H1 (cell line): ENCODE results near the gene R3HDM2. TPM values are rescaled to one million over a fixed set of nuclear protein-coding genes. Genes with fewer than 3 reads are reported as not detected.

Experiments
- CTCF ChIA-PET: fragments of 300-600 bp; sonication (Branson Sonifier 250); formaldehyde crosslinking; loops from one replicate; lab custom pipeline; 2021; ENCODE audit not compliant: partially characterized antibody; lab: Charles Lee
- POLR2A ChIA-PET: fragments of 300-600 bp; sonication (Branson Sonifier 250); formaldehyde crosslinking; loops from one replicate; lab custom pipeline; 2021; ENCODE audit warnings: inconsistent platforms; ENCODE audit not compliant: partially characterized antibody; lab: Charles Lee
- DNase-seq, 2 experiments: peaks; one replicate each; pipeline versions ENCODE4 v3.0.0 to v3.0.0-alpha.2; 2010 to 2022; ENCODE audit warnings: low spot score in 2 of 2, low read depth in 1 of 2, mixed read lengths in 1 of 2
- FAIRE-seq: peaks from 2 replicates; lab custom pipeline; 2011; peaks lifted over from hg19 to GRCh38; lab: Jason Lieb, UNC
- H2AFZ ChIP-seq: 2 replicates; pipeline ENCODE4 v1.8.1; 2012; ENCODE audit warnings: low read length, inconsistent platforms
- H2AK5ac ChIP-seq: 2 replicates; pipeline ENCODE4 v1.6.1; 2013; ENCODE audit warnings: low read depth, low read length
- H2BK120ac ChIP-seq: replicated peaks from 2 replicates; pipeline ENCODE3; 2013; ENCODE audit warnings: low read depth, low read length, inconsistent platforms
- H2BK12ac ChIP-seq: 2 replicates; pipeline ENCODE4 v1.6.1; 2013; ENCODE audit warnings: low read depth, low read length
- H2BK15ac ChIP-seq: 2 replicates; pipeline ENCODE4 v1.6.1; 2013; ENCODE audit warnings: low read length
- H2BK20ac ChIP-seq: 2 replicates; pipeline ENCODE4 v1.6.1; 2013; ENCODE audit warnings: low read length
- H2BK5ac ChIP-seq: 2 replicates; pipeline ENCODE4 v1.6.1; 2013; ENCODE audit warnings: low read depth, low read length
- H3K14ac ChIP-seq: 2 replicates; pipeline ENCODE4 v1.6.1; 2013; ENCODE audit warnings: inconsistent platforms; ENCODE audit not compliant: insufficient read length
- H3K18ac ChIP-seq: 2 replicates; pipeline ENCODE4 v1.6.1; 2013; ENCODE audit warnings: low read length; ENCODE audit errors: extremely low read depth
- H3K23ac ChIP-seq: 2 replicates; pipeline ENCODE4 v1.6.1; 2013; ENCODE audit warnings: inconsistent platforms; ENCODE audit not compliant: insufficient read length
- H3K23me2 ChIP-seq: 2 replicates; pipeline ENCODE4 v1.6.1; 2013; ENCODE audit warnings: low read depth, low read length
- H3K27ac ChIP-seq: 2 replicates; pipeline ENCODE4 v1.6.1; 2011; ENCODE audit warnings: low read depth, low read length, inconsistent platforms
- H3K27me3 ChIP-seq, 4 experiments: replicated peaks in 1 of 4; 1 replicate in 1 of 4; 2 replicates in 3 of 4; pipeline versions ENCODE4 v1.6.1 to v1.8.1; 2011 to 2013; ENCODE audit warnings: low read length in 3 of 4, mild to moderate bottlenecking in 3 of 4, inconsistent platforms in 2 of 4, mixed read lengths in 2 of 4, moderate library complexity in 1 of 4; ENCODE audit not compliant: control insufficient read depth in 3 of 4, insufficient read depth in 3 of 4; ENCODE audit errors: extremely low read depth in 1 of 4
- H3K36me3 ChIP-seq, 4 experiments: 2 replicates each; pipeline versions ENCODE4 v1.6.1 to v1.8.1; 2011 to 2013; ENCODE audit warnings: mild to moderate bottlenecking in 4 of 4, low read length in 3 of 4, moderate library complexity in 2 of 4, control low read depth in 1 of 4, inconsistent platforms in 1 of 4; ENCODE audit not compliant: insufficient read depth in 4 of 4, control insufficient read depth in 2 of 4
- H3K4ac ChIP-seq: replicated peaks from 2 replicates; pipeline ENCODE3; 2013; ENCODE audit warnings: low read length, low read depth, mixed read lengths, inconsistent platforms; ENCODE audit not compliant: insufficient read length
- H3K4me1 ChIP-seq, 4 experiments: replicated peaks in 1 of 4; 1 replicate in 1 of 4; 2 replicates in 3 of 4; pipeline versions ENCODE4 v1.6.1 to v1.8.1; 2011 to 2013; ENCODE audit warnings: low read length in 3 of 4, inconsistent platforms in 2 of 4, mixed read lengths in 1 of 4; ENCODE audit not compliant: insufficient read depth in 4 of 4, control insufficient read depth in 3 of 4
- H3K4me2 ChIP-seq, 2 experiments: 2 replicates each; pipeline versions ENCODE4 v1.6.1 to v1.8.1; 2011 to 2013; ENCODE audit warnings: low read depth in 2 of 2, low read length in 2 of 2, control low read depth in 1 of 2, inconsistent platforms in 1 of 2, mild to moderate bottlenecking in 1 of 2; ENCODE audit not compliant: insufficient read depth in 1 of 2
- H3K4me3 ChIP-seq, 4 experiments: fragments of 200-600, 300-600 bp in 1 of 4; sonication (generic), shearing (Covaris generic), sonication (Bioruptor Twin) in 1 of 4; 2 replicates each; pipeline versions ENCODE4 v1.5.1 to v1.8.1; 2011 to 2016; ENCODE audit warnings: low read length in 4 of 4, low read depth in 3 of 4, control low read depth in 2 of 4, inconsistent platforms in 2 of 4, mild to moderate bottlenecking in 2 of 4, mixed read lengths in 1 of 4, moderate library complexity in 1 of 4; ENCODE audit not compliant: insufficient read depth in 2 of 4; ENCODE audit errors: extremely low read depth in 1 of 4
- H3K56ac ChIP-seq: replicated peaks from 2 replicates; pipeline ENCODE3; 2013; ENCODE audit warnings: low read depth, mild to moderate bottlenecking, mixed read lengths, low read length, inconsistent platforms; ENCODE audit not compliant: insufficient read length
- H3K79me1 ChIP-seq: 2 replicates; pipeline ENCODE4 v1.6.1; 2013; ENCODE audit warnings: low read depth, low read length, control low read depth
- H3K79me2 ChIP-seq, 2 experiments: 2 replicates each; pipeline versions ENCODE4 v1.6.1 to v1.8.1; 2012 to 2013; ENCODE audit warnings: low read length in 2 of 2, mild to moderate bottlenecking in 2 of 2, inconsistent platforms in 1 of 2; ENCODE audit not compliant: insufficient read depth in 2 of 2, control insufficient read depth in 1 of 2
- H3K9ac ChIP-seq, 4 experiments: replicated peaks in 1 of 4; 1 replicate in 1 of 4; 2 replicates in 3 of 4; pipeline versions ENCODE4 v1.6.1 to v1.8.1; 2011 to 2013; ENCODE audit warnings: low read depth in 3 of 4, low read length in 3 of 4, control low read depth in 2 of 4, mild to moderate bottlenecking in 2 of 4, moderate library complexity in 2 of 4, inconsistent platforms in 1 of 4; ENCODE audit errors: extremely low read depth in 1 of 4
- H3K9me3 ChIP-seq, 2 experiments: 2 replicates each; pipeline versions ENCODE4 v1.6.1 to v1.8.1; 2012 to 2013; ENCODE audit warnings: mild to moderate bottlenecking in 2 of 2, moderate library complexity in 2 of 2, control low read depth in 1 of 2, inconsistent platforms in 1 of 2, low read depth in 1 of 2, low read length in 1 of 2, mixed read lengths in 1 of 2; ENCODE audit not compliant: insufficient read depth in 2 of 2
- H4K20me1 ChIP-seq, 2 experiments: replicated peaks in 1 of 2; 2 replicates each; pipeline versions ENCODE3 to v1.8.1; 2011 to 2013; ENCODE audit warnings: inconsistent platforms in 2 of 2, low read length in 2 of 2, mild to moderate bottlenecking in 1 of 2; ENCODE audit not compliant: insufficient read depth in 2 of 2, control insufficient read depth in 1 of 2
- H4K5ac ChIP-seq: 2 replicates; pipeline ENCODE4 v1.6.1; 2013; ENCODE audit warnings: low read length, low read depth, mixed read lengths, inconsistent platforms; ENCODE audit not compliant: insufficient read length
- H4K8ac ChIP-seq: 2 replicates; pipeline ENCODE4 v1.8.0; 2013; ENCODE audit warnings: mild to moderate bottlenecking, moderate library complexity, low read length, inconsistent platforms; ENCODE audit not compliant: insufficient read depth; ENCODE audit errors: extremely low read depth
- H4K91ac ChIP-seq: replicated peaks from 2 replicates; pipeline ENCODE3; 2013; ENCODE audit warnings: low read length, mixed read lengths, inconsistent platforms; ENCODE audit not compliant: insufficient read length
- E2F6 ChIP-seq: IDR thresholded peaks from 2 replicates; pipeline ENCODE4 v1.6.1; 2012; ENCODE audit warnings: inconsistent platforms
- HDAC6 ChIP-seq: IDR thresholded peaks from one replicate; pipeline ENCODE4 v1.7.1; 2012; ENCODE audit warnings: low read depth, mild to moderate bottlenecking, inconsistent platforms, low read length, moderate library complexity
- POLR2A ChIP-seq, 2 experiments: IDR thresholded peaks; 1 replicate in 1 of 2; 2 replicates in 1 of 2; pipeline ENCODE4 v1.6.1; 2011; ENCODE audit warnings: low read depth in 2 of 2, low read length in 2 of 2, mild to moderate bottlenecking in 2 of 2; ENCODE audit errors: control extremely low read depth in 1 of 2
- RBBP5 ChIP-seq: IDR thresholded peaks from 2 replicates; pipeline ENCODE4 v1.7.1; 2012; ENCODE audit warnings: low read depth, mild to moderate bottlenecking, inconsistent platforms, low read length, moderate library complexity, borderline replicate concordance
- RNF2 ChIP-seq: fragments of 200-900, 300-1000 bp; sonication (generic); IDR thresholded peaks from 2 replicates; pipeline ENCODE4 v1.7.1; 2016; ENCODE audit warnings: borderline replicate concordance, low read depth, mild to moderate bottlenecking, antibody characterized with exemption, low read length; ENCODE audit not compliant: poor library complexity, severe bottlenecking; ENCODE audit errors: missing control alignments
- WGBS, 2 experiments: shearing (Covaris generic) in 1 of 2; methylation state at CpG; one replicate each; pipeline versions ENCODE4 v1.1.6 to v1.1.7; 2013 to 2015; ENCODE audit warnings: low lambda C conversion rate in 2 of 2, mixed read lengths in 2 of 2, inconsistent platforms in 1 of 2, low coverage in 1 of 2, missing lambda C conversion rate in 1 of 2; ENCODE audit not compliant: insufficient replicate concordance in 2 of 2, insufficient coverage in 1 of 2, insufficient read length in 1 of 2; ENCODE audit errors: extremely low coverage in 1 of 2, missing lambda C conversion rate in 1 of 2; 5-methylcytosine and 5-hydroxymethylcytosine counted together
- polyA plus RNA-seq, 7 experiments: library from polyadenylated mRNA; depleted of rRNA in 3 of 7; stranded (reverse) in 5 of 7; unstranded in 2 of 7; fragments of >200 nt in 5 of 7; fragments of 200-250 nt in 2 of 7; gene quantifications; 1 replicate in 5 of 7; 2 replicates in 1 of 7; 4 replicates in 1 of 7; pipeline versions ENCODE4 v1.2.1 to v1.2.3, GENCODE V29; 2011 to 2013; ENCODE audit warnings: missing spikeins in 2 of 7, mixed read lengths in 2 of 7
- total RNA-seq: library from RNA; stranded (reverse); fragmentation: NEBNext Ultra II Directional; extraction: Animal tissue kit (Norgen Biotek cat#: 25700); gene quantifications from 2 replicates; pipeline ENCODE4 v1.2.1, GENCODE V29; 2021

The R3HDM2 gene
- total and polyA plus RNA-seq, 2 of the 8 experiments (the other 6 are each of a cell fraction or from before 2014, with no cell fraction given): 25.6 to 27.0 TPM

GRCh38 chr12:57242329-57242690, 188.5 kb downstream of the R3HDM2 start:
- no peak overlapping the region for H3K27ac ChIP-seq
- H2BK120ac ChIP-seq: no peak overlapping the region
- no peak overlapping the region for H3K23ac ChIP-seq
- no peak overlapping the region for H3K9ac ChIP-seq
- TF ChIP-seq HDAC6 (no peak), RBBP5 (no peak), E2F6 (0 out of 2 replicates have a peak, but pooled peaks have one; percentile 7), RNF2 (peak; percentile 25), POLR2A (IDR thresholded peaks at IDR 0.05; ENCODE audit: control extremely low read depth in 1 of 2, low read depth in 2 of 2, low read length in 2 of 2) (no peak)
- no peak overlapping the region for H2BK5ac ChIP-seq
- H3K36me3 ChIP-seq: no peaks in the 10 kb centered on the region
- ChIA-PET CTCF (interaction anchor here (0.5 to 27.9 kb wide), 25 partner anchors 9 to 521 kb away, joined by 3 to 726 read pairs (median 4); partner anchors contain the start of genes GLI1, INHBE, NXPH4 and SHMT2), POLR2A (interaction anchor here (0.7 to 23.7 kb wide), 14 partner anchors 13 to 277 kb away, joined by 3 to 852 read pairs (median 5); partner anchors contain the start of genes LRP1, NXPH4 and SHMT2)
- peak overlapping the region; percentile 71; the same call in 1 of the 2 replicates for H3K18ac ChIP-seq
- H3K27me3 ChIP-seq: peaks cover 46 to 65% (median 59%) of the 10 kb centered on the region in 4 experiments
- H3K23me2 ChIP-seq: peaks cover 28% of the 10 kb centered on the region
- no peak overlapping the region for H2AFZ ChIP-seq
- 3% methylated on average over 8 of the region's 18 CpGs; no CpG with 5 or more reads in 1 of the 2 experiments for WGBS, 2 experiments
- no peak overlapping the region for H2BK15ac ChIP-seq
- H4K20me1 ChIP-seq: peaks cover 4 to 11% of the 10 kb centered on the region in 2 experiments
- FAIRE-seq: no peak
- no peak overlapping the region for H4K8ac ChIP-seq
- peaks cover 5 to 47% (median 32%) of the 10 kb centered on the region in 4 experiments for H3K4me1 ChIP-seq
- no peaks in the 10 kb centered on the region for H3K9me3 ChIP-seq
- no peaks in the 10 kb centered on the region for H3K79me1 ChIP-seq
- peak overlapping the region; percentile 35 to 67 (median 51); a peak in 4 of 8 replicates for H3K4me3 ChIP-seq
- no peak overlapping the region for H4K91ac ChIP-seq
- no peak overlapping the region for H2AK5ac ChIP-seq
- no peak overlapping the region for H3K14ac ChIP-seq
- peak overlapping the region; percentile 27; the same call in 1 of the 2 replicates for H2BK12ac ChIP-seq
- H3K79me2 ChIP-seq: no peaks in the 10 kb centered on the region
- DNase-seq: no peak
- H4K5ac ChIP-seq: no peak overlapping the region
- no peak overlapping the region for H3K4ac ChIP-seq
- H3K56ac ChIP-seq: no peak overlapping the region
- H3K4me2 ChIP-seq: peak overlapping the region; percentile 89 to 91
- no peak overlapping the region for H2BK20ac ChIP-seq
